GM15510 (cell line): ENCODE measurements around the gene PLCB4.

Source experiments
- POLR2A ChIP-seq: IDR thresholded peaks from 3 replicates; pipeline ENCODE4 v1.6.1; 2011; ENCODE audit warnings: borderline replicate concordance; ENCODE audit not compliant: insufficient read length; ENCODE audit errors: extremely low read depth

Gene PLCB4

GRCh38 chr20:9165261-9165660, 96.4 kb downstream of the PLCB4 start:
- no peak for TF ChIP-seq POLR2A

DNA sequence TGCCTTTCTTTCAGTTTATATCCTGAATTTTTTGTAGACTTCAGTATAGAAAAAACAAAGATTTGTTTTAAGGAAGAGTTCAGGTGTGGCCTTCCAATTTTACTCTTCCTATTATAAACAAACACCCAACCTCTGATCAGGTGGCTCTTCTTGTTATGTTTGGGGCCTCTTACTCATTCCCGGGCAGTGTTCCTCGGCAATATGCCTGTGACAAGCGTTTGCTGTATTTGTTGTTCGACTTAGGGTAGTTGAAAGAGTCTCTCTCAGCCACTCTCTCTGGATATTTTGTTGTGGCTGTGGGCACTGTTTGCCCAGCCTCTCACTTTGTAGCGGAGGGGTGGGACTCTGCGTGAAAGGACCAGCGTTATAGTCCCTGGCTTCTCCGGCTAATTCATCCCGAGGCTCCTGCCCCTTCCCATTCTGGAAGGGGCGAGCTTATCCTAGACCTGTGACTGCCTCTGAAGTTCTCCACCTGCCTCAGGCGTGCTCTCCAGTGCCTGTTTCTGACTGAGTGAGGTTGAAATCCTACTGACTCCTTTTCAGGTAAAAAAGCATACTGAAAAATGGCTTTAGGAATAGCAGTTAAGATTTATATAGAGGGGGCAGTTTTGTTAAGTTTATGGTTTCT, 97.4 kb downstream of the PLCB4 start:
- no peak for TF ChIP-seq POLR2A

- no peak for TF ChIP-seq POLR2A
Measured at GRCh38 chr20:9169409-9169808, 100.5 kb downstream of the PLCB4 start.

- no peak for TF ChIP-seq POLR2A
Measured at GRCh38 chr20:9172851-9173250, 104.0 kb downstream of the PLCB4 start.

GRCh38 chr20:9177278-9177677, 108.4 kb downstream of the PLCB4 start:
- no peak for TF ChIP-seq POLR2A

DNA sequence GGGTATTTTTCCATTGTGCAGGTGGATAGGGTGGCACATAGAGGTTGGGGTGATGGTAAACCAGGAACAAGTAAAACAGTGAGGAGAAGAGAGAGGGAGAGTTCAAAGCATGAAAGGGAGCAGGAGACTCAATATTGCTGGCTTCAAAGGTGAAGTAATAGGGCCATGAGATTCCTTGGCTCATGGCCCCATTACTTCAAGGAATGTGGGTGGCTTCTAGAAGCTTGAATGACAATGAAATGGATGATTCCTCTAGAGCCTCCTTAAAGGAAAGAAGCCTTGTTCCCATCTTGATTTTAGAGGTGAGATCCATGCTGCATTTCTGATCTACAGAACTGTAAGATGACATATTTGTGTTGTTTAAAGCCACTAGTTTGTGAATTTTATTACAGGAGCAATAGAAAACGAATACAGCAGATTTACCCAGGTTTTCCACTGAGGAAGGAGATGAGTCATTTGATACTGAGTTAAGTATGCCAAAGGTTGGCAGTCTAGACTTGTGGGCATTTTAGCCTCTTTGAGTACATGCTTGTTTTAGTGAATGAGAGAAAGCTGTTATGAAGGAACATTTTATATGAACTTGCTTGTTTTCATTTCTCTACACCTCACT, 110.4 kb downstream of the PLCB4 start:
- TF ChIP-seq POLR2A, result no peak

GRCh38 chr20:9179867-9180266, 111.0 kb downstream of the PLCB4 start:
- no peak for TF ChIP-seq POLR2A

GRCh38 chr20:9180481-9181257, 111.8 kb downstream of the PLCB4 start:
- no peak for TF ChIP-seq POLR2A

DNA sequence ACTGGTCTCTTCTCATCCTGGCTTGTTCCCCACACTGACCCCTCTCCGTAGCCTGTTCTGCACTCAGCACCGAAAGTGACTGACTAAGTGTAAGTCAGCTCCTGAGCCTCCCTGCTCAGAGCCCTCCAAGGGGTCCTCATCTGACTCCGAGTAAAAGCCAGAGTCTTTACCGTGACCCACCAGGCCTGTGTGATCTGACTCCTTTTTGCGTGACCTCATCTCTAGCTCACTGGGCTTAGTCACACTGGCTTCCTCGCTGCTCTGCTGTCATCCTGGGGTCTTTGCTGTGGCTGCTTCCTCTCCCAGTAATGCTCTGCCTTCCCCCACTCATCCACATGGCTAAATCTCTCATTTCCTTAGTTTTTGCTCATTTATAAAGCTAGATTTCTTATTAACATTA, 116.6 kb downstream of the PLCB4 start:
- no peak for TF ChIP-seq POLR2A

DNA sequence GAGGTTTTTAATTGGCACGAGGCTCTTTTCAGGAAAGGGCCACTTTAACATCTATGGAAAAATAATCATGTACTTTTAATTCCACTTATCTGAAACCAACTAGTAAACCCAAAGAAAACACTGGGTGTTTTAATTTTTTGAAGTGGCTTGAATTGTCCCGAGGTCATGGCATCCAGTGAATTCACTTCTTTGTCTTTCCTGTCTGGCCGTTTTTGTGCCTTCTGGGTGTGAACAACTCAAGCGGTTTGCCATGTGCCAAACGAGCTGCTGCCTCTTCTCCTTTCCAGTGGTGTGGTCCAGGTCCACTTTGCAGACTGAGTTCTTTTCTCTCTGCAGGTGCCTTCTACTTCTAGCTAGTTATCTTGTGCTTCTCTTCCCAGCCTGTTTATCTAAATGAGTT, 117.5 kb downstream of the PLCB4 start:
- TF ChIP-seq POLR2A, result no peak

- TF ChIP-seq POLR2A, result no peak
Measured at GRCh38 chr20:9195031-9195430, 126.1 kb downstream of the PLCB4 start.

DNA sequence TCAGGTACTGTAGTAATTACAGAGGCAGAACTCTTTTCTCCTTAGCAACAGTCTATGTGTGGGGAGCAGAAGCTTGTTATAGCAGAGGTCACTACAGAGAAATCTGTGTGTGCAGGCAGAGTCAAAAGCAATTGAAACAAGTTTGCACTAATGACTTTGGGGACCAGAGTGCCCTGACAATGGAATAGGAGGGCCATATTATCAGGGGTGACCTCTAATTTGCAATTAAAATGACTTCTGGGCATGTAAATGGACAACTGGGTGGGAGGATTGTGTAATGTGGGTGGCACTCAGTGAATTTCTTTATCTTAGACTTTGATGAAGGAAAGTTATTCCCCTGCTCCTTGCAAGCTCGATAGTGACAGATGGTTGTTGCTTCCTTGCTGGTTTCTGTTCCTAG, 127.2 kb downstream of the PLCB4 start:
- TF ChIP-seq POLR2A, result no peak

- no peak for TF ChIP-seq POLR2A
Measured at GRCh38 chr20:9198460-9198859, 129.6 kb downstream of the PLCB4 start.

- TF ChIP-seq POLR2A, result no peak
Measured at GRCh38 chr20:9200196-9200595, 131.3 kb downstream of the PLCB4 start.

DNA sequence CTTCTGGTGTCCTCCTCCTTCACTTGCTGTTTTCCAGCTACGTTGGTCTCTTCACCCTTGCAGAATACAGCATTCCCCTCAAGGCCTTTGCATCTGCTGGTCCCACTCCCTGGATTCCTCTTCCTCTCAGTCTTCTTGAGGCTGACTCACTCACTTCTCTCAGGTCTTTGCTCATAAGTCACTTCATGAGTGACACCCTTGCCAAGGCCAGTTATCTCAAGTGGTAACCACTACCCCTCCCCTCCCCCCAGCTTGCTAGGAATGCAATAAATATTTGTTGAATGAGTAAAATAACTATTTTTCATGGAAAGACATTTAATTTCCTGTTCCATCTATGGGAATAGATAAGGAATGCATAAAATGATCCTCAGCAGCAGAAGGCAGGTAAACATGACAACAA, 131.7 kb downstream of the PLCB4 start:
- TF ChIP-seq POLR2A, result no peak
